Retinal pigment epithelial cell (primary cell): ENCODE data around the gene IFNG-AS1.

Source experiments
- DNase-seq: peaks from one replicate; pipeline ENCODE4 v3.0.0-alpha.2; 2010; ENCODE audit warnings: low read depth
- H3K4me3 ChIP-seq: 2 replicates; pipeline ENCODE4 v1.5.1; 2011; ENCODE audit warnings: mild to moderate bottlenecking, low read length, control low read depth, moderate library complexity
- CTCF ChIP-seq: conservative IDR thresholded peaks from 2 replicates; pipeline ENCODE4 v1.5.1; 2011; ENCODE audit warnings: low read depth, low read length, control low read depth, inconsistent platforms

IFNG-AS1 gene

GRCh38 chr12:67988601-67989021 lies 636 bp upstream of the IFNG-AS1 start:
- no peak overlapping the region for H3K4me3 ChIP-seq
- TF ChIP-seq CTCF = no peak
- DNase-seq = no peak

GRCh38 chr12:67991158-67991557 lies 1.9 kb downstream of the IFNG-AS1 start:
- DNase-seq = no peak
- H3K4me3 ChIP-seq = no peak overlapping the region
- no peak for TF ChIP-seq CTCF

GRCh38 chr12:67993143-67993542 lies 3.9 kb downstream of the IFNG-AS1 start:
- no peak for DNase-seq
- no peak for TF ChIP-seq CTCF
- no peak overlapping the region for H3K4me3 ChIP-seq

- no peak overlapping the region for H3K4me3 ChIP-seq
- no peak for DNase-seq
- no peak for TF ChIP-seq CTCF
These were observed 4.8 kb downstream of the IFNG-AS1 start for GRCh38 chr12:67994046-67994445.

- DNase-seq = no peak
- H3K4me3 ChIP-seq = no peak overlapping the region
- no peak for TF ChIP-seq CTCF
These were observed 7.1 kb downstream of the IFNG-AS1 start for GRCh38 chr12:67996347-67996746.

- no peak overlapping the region for H3K4me3 ChIP-seq
- DNase-seq = no peak
- TF ChIP-seq CTCF = no peak
These were observed 9.1 kb downstream of the IFNG-AS1 start for GRCh38 chr12:67998379-67998778.

GRCh38 chr12:67999244-67999643 lies 10.0 kb downstream of the IFNG-AS1 start:
- no peak for TF ChIP-seq CTCF
- no peak overlapping the region for H3K4me3 ChIP-seq
- DNase-seq = no peak
